HG03103 (cell line): ENCODE measurements around the gene PRSS35.
"Not testable (repeated sequence)": the region's sequence is repeated elsewhere in the genome, so short reads cannot be mapped to it uniquely, and the experiment has no call there.

Experiments
- ATAC-seq: cut with Tn5 transposase; IDR thresholded peaks from one replicate; pipeline ENCODE4 v1.9.1; 2021; ENCODE audit warnings: low read depth; ENCODE audit not compliant: unreplicated experiment

PRSS35 gene

GRCh38 chr6:83511901-83512681 is at the start of gene PRSS35:
TSS of gene PRSS35 (plus strand) at chr6:83512534. CDS start at chr6:83523442, 10,908 bp downstream.
- ATAC-seq = no peak

- no peak for ATAC-seq
Measured at GRCh38 chr6:83463886-83464285, 48.4 kb upstream of the PRSS35 start.

- no peak for ATAC-seq
Measured at GRCh38 chr6:83464381-83465140, 47.8 kb upstream of the PRSS35 start.

GRCh38 chr6:83466328-83466727 is 46.0 kb upstream of the PRSS35 start:
- no peak for ATAC-seq

GRCh38 chr6:83467620-83468036 is 44.7 kb upstream of the PRSS35 start:
- ATAC-seq = no peak

GRCh38 chr6:83470001-83470400 is 42.3 kb upstream of the PRSS35 start:
- no peak for ATAC-seq

GRCh38 chr6:83470587-83470986 is 41.7 kb upstream of the PRSS35 start:
- ATAC-seq = no peak

GRCh38 chr6:83472767-83473166 is 39.6 kb upstream of the PRSS35 start:
- ATAC-seq = no peak

- ATAC-seq = no peak
Measured at GRCh38 chr6:83474309-83474708, 38.0 kb upstream of the PRSS35 start.

GRCh38 chr6:83476971-83477370 is 35.4 kb upstream of the PRSS35 start:
- ATAC-seq = no peak

GRCh38 chr6:83479389-83479788 is 32.9 kb upstream of the PRSS35 start:
- no peak for ATAC-seq

- no peak for ATAC-seq
Measured at GRCh38 chr6:83480470-83480869, 31.9 kb upstream of the PRSS35 start.

- ATAC-seq = not testable (repeated sequence)
Measured at GRCh38 chr6:83481938-83482337, 30.4 kb upstream of the PRSS35 start.

- no peak for ATAC-seq
Measured at GRCh38 chr6:83488448-83488847, 23.9 kb upstream of the PRSS35 start.

GRCh38 chr6:83488861-83489260 is 23.5 kb upstream of the PRSS35 start:
- ATAC-seq = no peak

- ATAC-seq = no peak
Measured at GRCh38 chr6:83490217-83490807, 22.0 kb upstream of the PRSS35 start.

- no peak for ATAC-seq
Measured at GRCh38 chr6:83505356-83505755, 7.0 kb upstream of the PRSS35 start.

GRCh38 chr6:83509441-83509840 is 2.9 kb upstream of the PRSS35 start:
- no peak for ATAC-seq

GRCh38 chr6:83510791-83511190 is 1.5 kb upstream of the PRSS35 start:
- no peak for ATAC-seq

- ATAC-seq = no peak
Measured at GRCh38 chr6:83511266-83511665, 1.1 kb upstream of the PRSS35 start.

GRCh38 chr6:83514466-83514865 is 2.1 kb downstream of the PRSS35 start:
- no peak for ATAC-seq
